ENCODE results near the gene CARMIL1.
"Not testable (repeated sequence)": the region's sequence is repeated elsewhere in the genome, so short reads cannot be mapped to it uniquely, and the experiment has no call there.

CARMIL1 gene

GRCh38 chr6:25381077-25381476 lies 101.9 kb downstream of the CARMIL1 start:
- Histone ChIP-seq H3K36me3 (no peaks in the 10 kb centered on the region), H3K4me3 (ENCODE audit: low read depth, low read length) (no peak overlapping the region), H3K9me3 (ENCODE audit: severe bottlenecking) (no peaks in the 10 kb centered on the region), H3K27me3 (ENCODE audit: insufficient read depth, low read depth, severe bottlenecking) (no peaks in the 10 kb centered on the region), H3K27ac (no peak overlapping the region)
- DNase-seq = no peak
- no peak for TF ChIP-seq CTCF (IDR thresholded peaks at IDR 0.05; ENCODE audit: low read depth, low read length)

GRCh38 chr6:25382476-25382875 lies 103.3 kb downstream of the CARMIL1 start:
- not testable (repeated sequence) for H3K27ac ChIP-seq

GRCh38 chr6:25384234-25384633 lies 105.1 kb downstream of the CARMIL1 start:
- Histone ChIP-seq H3K4me3 (ENCODE audit: low read depth, low read length) (no peak overlapping the region), H3K27me3 (ENCODE audit: insufficient read depth, low read depth, severe bottlenecking) (no peaks in the 10 kb centered on the region), H3K9me3 (ENCODE audit: severe bottlenecking) (no peaks in the 10 kb centered on the region), H3K27ac (no peak overlapping the region), H3K36me3 (no peaks in the 10 kb centered on the region)
- TF ChIP-seq CTCF (IDR thresholded peaks at IDR 0.05; ENCODE audit: low read depth, low read length) = no peak
- DNase-seq = no peak

More at GRCh38 chr6:25382476-25382875, 103.3 kb downstream of the CARMIL1 start:
- not testable (repeated sequence) for H3K9me3 ChIP-seq (ENCODE audit: severe bottlenecking); DNase-seq; H3K27me3 ChIP-seq (ENCODE audit: insufficient read depth, low read depth, severe bottlenecking); H3K4me3 ChIP-seq (ENCODE audit: low read depth, low read length); H3K36me3 ChIP-seq

GRCh38 chr6:25384967-25385366 lies 105.8 kb downstream of the CARMIL1 start:
- H3K4me3 ChIP-seq (ENCODE audit: low read depth, low read length) = no peak overlapping the region
- H3K27me3 ChIP-seq (ENCODE audit: insufficient read depth, low read depth, severe bottlenecking) = no peaks in the 10 kb centered on the region
- H3K9me3 ChIP-seq (ENCODE audit: severe bottlenecking) = no peaks in the 10 kb centered on the region
- no peaks in the 10 kb centered on the region for H3K36me3 ChIP-seq
- no peak for TF ChIP-seq CTCF (IDR thresholded peaks at IDR 0.05; ENCODE audit: low read depth, low read length)
- H3K27ac ChIP-seq = no peak overlapping the region
- DNase-seq = no peak

GRCh38 chr6:25387483-25387882 lies 108.3 kb downstream of the CARMIL1 start:
- TF ChIP-seq CTCF (IDR thresholded peaks at IDR 0.05; ENCODE audit: low read depth, low read length) = no peak
- H3K4me3 ChIP-seq (ENCODE audit: low read depth, low read length) = no peak overlapping the region
- H3K36me3 ChIP-seq = no peaks in the 10 kb centered on the region
- no peaks in the 10 kb centered on the region for H3K27me3 ChIP-seq (ENCODE audit: insufficient read depth, low read depth, severe bottlenecking)
- H3K9me3 ChIP-seq (ENCODE audit: severe bottlenecking) = no peaks in the 10 kb centered on the region
- H3K27ac ChIP-seq = no peak overlapping the region
- no peak for DNase-seq

- H3K4me3 ChIP-seq (ENCODE audit: low read depth, low read length) = no peak overlapping the region
- no peaks in the 10 kb centered on the region for H3K27me3 ChIP-seq (ENCODE audit: insufficient read depth, low read depth, severe bottlenecking)
- no peak for TF ChIP-seq CTCF (IDR thresholded peaks at IDR 0.05; ENCODE audit: low read depth, low read length)
- no peaks in the 10 kb centered on the region for H3K36me3 ChIP-seq
- H3K27ac ChIP-seq = no peak overlapping the region
- H3K9me3 ChIP-seq (ENCODE audit: severe bottlenecking) = no peaks in the 10 kb centered on the region
- DNase-seq = no peak
Observed at GRCh38 chr6:25387911-25388310, 108.7 kb downstream of the CARMIL1 start.
